Measurements from ENCODE around the gene ROCK2. TPM values are rescaled to one million over a fixed set of nuclear protein-coding genes. Genes with fewer than 3 reads are reported as not detected.

Gene ROCK2
- total RNA-seq, 1 donor from 2014 or later: 45.1 TPM

- H3K4me2 ChIP-seq (ENCODE audit: low read length): no peak overlapping the region
- no peak overlapping the region for H3K4me3 Mint-ChIP-seq (ENCODE audit: unreplicated experiment)
- H3K27me3 Mint-ChIP-seq (ENCODE audit: low read depth, unreplicated experiment): no peaks in the 10 kb centered on the region
- no peak for TF ChIP-seq EZH2 (IDR thresholded peaks at IDR 0.05; ENCODE audit: insufficient read depth, low read length)
- no peak for TF ChIP-seq CTCF (IDR thresholded peaks at IDR 0.05; ENCODE audit: insufficient read depth, low read depth, low read length)
- H3K27me3 ChIP-seq (ENCODE audit: insufficient read depth, low read length): no peaks in the 10 kb centered on the region
- H3K79me2 ChIP-seq (ENCODE audit: insufficient read depth, low read length): peaks cover 9% of the 10 kb centered on the region
- no peak overlapping the region for H3K27ac ChIP-seq (ENCODE audit: low read depth, low read length)
- H3K9me3 ChIP-seq (ENCODE audit: insufficient read depth, low read depth, low read length): no peaks in the 10 kb centered on the region
- H3K27ac Mint-ChIP-seq (ENCODE audit: unreplicated experiment): no peak overlapping the region
- H4K20me1 ChIP-seq (ENCODE audit: insufficient read depth, low read length): peaks cover 4% of the 10 kb centered on the region
- FAIRE-seq (no peak), DNase-seq (ENCODE audit: low read depth) (no peak)
- no peaks in the 10 kb centered on the region for H3K36me3 Mint-ChIP-seq (ENCODE audit: low read depth, unreplicated experiment)
- no peaks in the 10 kb centered on the region for H3K4me1 ChIP-seq (ENCODE audit: insufficient read depth, low read length)
- H3K4me3 ChIP-seq (ENCODE audit: insufficient read depth, low read depth, low read length): no peak overlapping the region
- H3K4me1 Mint-ChIP-seq (ENCODE audit: low read depth, unreplicated experiment): no peaks in the 10 kb centered on the region
- no peaks in the 10 kb centered on the region for H3K9me3 Mint-ChIP-seq (ENCODE audit: unreplicated experiment)
- H3K36me3 ChIP-seq (ENCODE audit: insufficient read depth, low read length): no peaks in the 10 kb centered on the region
- no peak overlapping the region for H3K9ac ChIP-seq (ENCODE audit: low read length)
- H2AFZ ChIP-seq (ENCODE audit: low read depth, low read length): no peak overlapping the region
Observed at GRCh38 chr2:11228692-11229091, 115.7 kb downstream of the ROCK2 start.

GRCh38 chr2:11227595-11227994 is 116.8 kb downstream of the ROCK2 start:
- no peaks in the 10 kb centered on the region for H3K36me3 ChIP-seq (ENCODE audit: insufficient read depth, low read length)
- no peak overlapping the region for H2AFZ ChIP-seq (ENCODE audit: low read depth, low read length)
- Mint-ChIP-seq H3K4me3 (ENCODE audit: unreplicated experiment) (no peak overlapping the region), H3K36me3 (ENCODE audit: low read depth, unreplicated experiment) (no peaks in the 10 kb centered on the region), H3K4me1 (ENCODE audit: low read depth, unreplicated experiment) (no peaks in the 10 kb centered on the region), H3K9me3 (ENCODE audit: unreplicated experiment) (no peaks in the 10 kb centered on the region), H3K27ac (ENCODE audit: unreplicated experiment) (no peak overlapping the region), H3K27me3 (ENCODE audit: low read depth, unreplicated experiment) (no peaks in the 10 kb centered on the region)
- no peak overlapping the region for H3K4me2 ChIP-seq (ENCODE audit: low read length)
- no peak for DNase-seq (ENCODE audit: low read depth)
- H3K9me3 ChIP-seq (ENCODE audit: insufficient read depth, low read depth, low read length): no peaks in the 10 kb centered on the region
- H4K20me1 ChIP-seq (ENCODE audit: insufficient read depth, low read length): peaks cover 2% of the 10 kb centered on the region
- H3K27me3 ChIP-seq (ENCODE audit: insufficient read depth, low read length): no peaks in the 10 kb centered on the region
- peaks cover 9% of the 10 kb centered on the region for H3K79me2 ChIP-seq (ENCODE audit: insufficient read depth, low read length)
- no peak overlapping the region for H3K9ac ChIP-seq (ENCODE audit: low read length)
- H3K4me1 ChIP-seq (ENCODE audit: insufficient read depth, low read length): no peaks in the 10 kb centered on the region
- no peak overlapping the region for H3K4me3 ChIP-seq (ENCODE audit: insufficient read depth, low read depth, low read length)
- TF ChIP-seq CTCF (IDR thresholded peaks at IDR 0.05; ENCODE audit: insufficient read depth, low read depth, low read length) (no peak), EZH2 (IDR thresholded peaks at IDR 0.05; ENCODE audit: insufficient read depth, low read length) (no peak)
- no peak overlapping the region for H3K27ac ChIP-seq (ENCODE audit: low read depth, low read length)
- no peak for FAIRE-seq

GRCh38 chr2:11224887-11225286 is 119.5 kb downstream of the ROCK2 start:
- Mint-ChIP-seq H3K4me3 (ENCODE audit: unreplicated experiment) (no peak overlapping the region), H3K27ac (ENCODE audit: unreplicated experiment) (no peak overlapping the region), H3K4me1 (ENCODE audit: low read depth, unreplicated experiment) (no peaks in the 10 kb centered on the region), H3K27me3 (ENCODE audit: low read depth, unreplicated experiment) (no peaks in the 10 kb centered on the region), H3K9me3 (ENCODE audit: unreplicated experiment) (no peaks in the 10 kb centered on the region), H3K36me3 (ENCODE audit: low read depth, unreplicated experiment) (peaks cover 4% of the 10 kb centered on the region)
- peaks cover 4% of the 10 kb centered on the region for H3K79me2 ChIP-seq (ENCODE audit: insufficient read depth, low read length)
- H3K4me2 ChIP-seq (ENCODE audit: low read length): no peak overlapping the region
- H4K20me1 ChIP-seq (ENCODE audit: insufficient read depth, low read length): no peaks in the 10 kb centered on the region
- no peak overlapping the region for H3K27ac ChIP-seq (ENCODE audit: low read depth, low read length)
- H3K36me3 ChIP-seq (ENCODE audit: insufficient read depth, low read length): peaks cover 7% of the 10 kb centered on the region
- no peaks in the 10 kb centered on the region for H3K4me1 ChIP-seq (ENCODE audit: insufficient read depth, low read length)
- no peak for DNase-seq (ENCODE audit: low read depth)
- H2AFZ ChIP-seq (ENCODE audit: low read depth, low read length): no peak overlapping the region
- TF ChIP-seq CTCF (IDR thresholded peaks at IDR 0.05; ENCODE audit: insufficient read depth, low read depth, low read length): no peak
- TF ChIP-seq EZH2 (IDR thresholded peaks at IDR 0.05; ENCODE audit: insufficient read depth, low read length): no peak
- no peaks in the 10 kb centered on the region for H3K27me3 ChIP-seq (ENCODE audit: insufficient read depth, low read length)
- no peak for FAIRE-seq
- no peaks in the 10 kb centered on the region for H3K9me3 ChIP-seq (ENCODE audit: insufficient read depth, low read depth, low read length)
- no peak overlapping the region for H3K4me3 ChIP-seq (ENCODE audit: insufficient read depth, low read depth, low read length)
- no peak overlapping the region for H3K9ac ChIP-seq (ENCODE audit: low read length)
